DND-41 (cell line): ENCODE measurements around the gene OSBPL9.

ENCODE experiments used
- ATAC-seq: fragments of 200-7000 bp; cut with Tn5 transposase; 3 replicates; pipeline ENCODE4 v1.9.1; 2021; ENCODE audit warnings: low read depth; ENCODE audit not compliant: insufficient read depth
- DNase-seq: peaks from one replicate; pipeline ENCODE4 v3.0.0-alpha.2; 2020
- H2AFZ ChIP-seq: 2 replicates; pipeline ENCODE4 v1.6.0; 2012; ENCODE audit warnings: low read depth, low read length
- H3K27ac ChIP-seq: 2 replicates; pipeline ENCODE4 v1.5.1; 2012; ENCODE audit warnings: low read length, inconsistent platforms
- H3K27me3 ChIP-seq: fragments of 200-600 bp; sonication (generic); 2 replicates; pipeline ENCODE4 v1.6.0; 2012; ENCODE audit warnings: low read length, mild to moderate bottlenecking, inconsistent platforms; ENCODE audit not compliant: insufficient read depth, poor library complexity
- H3K36me3 ChIP-seq: 2 replicates; pipeline ENCODE4 v1.5.1; 2012; ENCODE audit warnings: low read length, inconsistent platforms; ENCODE audit not compliant: insufficient read depth
- H3K4me1 ChIP-seq: 2 replicates; pipeline ENCODE4 v1.5.1; 2012; ENCODE audit warnings: mild to moderate bottlenecking, low read length; ENCODE audit not compliant: insufficient read depth
- H3K4me2 ChIP-seq: 2 replicates; pipeline ENCODE4 v1.6.0; 2012; ENCODE audit warnings: mild to moderate bottlenecking, moderate library complexity, low read length, inconsistent platforms; ENCODE audit not compliant: insufficient read depth
- H3K4me3 ChIP-seq, 2 experiments: fragments of 200-600 bp in 1 of 2; shearing (Covaris generic) in 1 of 2; 2 replicates each; pipeline ENCODE4 v1.5.1; 2012 to 2016; ENCODE audit warnings: inconsistent platforms in 2 of 2, low read length in 2 of 2, mild to moderate bottlenecking in 2 of 2, low read depth in 1 of 2, moderate library complexity in 1 of 2
- H3K79me2 ChIP-seq: 2 replicates; pipeline ENCODE4 v1.6.0; 2012; ENCODE audit warnings: low read length, inconsistent platforms; ENCODE audit not compliant: insufficient read depth
- H3K9ac ChIP-seq: 2 replicates; pipeline ENCODE4 v1.6.0; 2012; ENCODE audit warnings: low read depth, mild to moderate bottlenecking, inconsistent platforms, low read length, moderate library complexity
- H3K9me3 ChIP-seq: 2 replicates; pipeline ENCODE4 v1.5.1; 2012; ENCODE audit warnings: low read length, moderate library complexity, mild to moderate bottlenecking, inconsistent platforms; ENCODE audit not compliant: insufficient read depth, severe bottlenecking
- H4K20me1 ChIP-seq: 2 replicates; pipeline ENCODE4 v1.6.0; 2012; ENCODE audit warnings: low read length; ENCODE audit not compliant: insufficient read depth
- EZH2 ChIP-seq: IDR thresholded peaks from 3 replicates; pipeline ENCODE4 v1.6.1; 2012; ENCODE audit warnings: borderline replicate concordance, low read depth, mild to moderate bottlenecking, moderate library complexity, low read length, inconsistent platforms; ENCODE audit not compliant: severe bottlenecking
- TF ChIP-seq, protein P1 (sequence below): IDR thresholded peaks from 2 replicates; pipeline ENCODE4 v1.5.1; 2012; ENCODE audit warnings: borderline replicate concordance, low read length, moderate library complexity, mild to moderate bottlenecking; ENCODE audit not compliant: poor library complexity, severe bottlenecking; ENCODE audit errors: extremely low read depth

The OSBPL9 gene

GRCh38 chr1:51679435-51679834 is 62.5 kb downstream of the OSBPL9 start:
- ATAC-seq (no peak), DNase-seq (no peak)
- TF ChIP-seq, protein P1, sequence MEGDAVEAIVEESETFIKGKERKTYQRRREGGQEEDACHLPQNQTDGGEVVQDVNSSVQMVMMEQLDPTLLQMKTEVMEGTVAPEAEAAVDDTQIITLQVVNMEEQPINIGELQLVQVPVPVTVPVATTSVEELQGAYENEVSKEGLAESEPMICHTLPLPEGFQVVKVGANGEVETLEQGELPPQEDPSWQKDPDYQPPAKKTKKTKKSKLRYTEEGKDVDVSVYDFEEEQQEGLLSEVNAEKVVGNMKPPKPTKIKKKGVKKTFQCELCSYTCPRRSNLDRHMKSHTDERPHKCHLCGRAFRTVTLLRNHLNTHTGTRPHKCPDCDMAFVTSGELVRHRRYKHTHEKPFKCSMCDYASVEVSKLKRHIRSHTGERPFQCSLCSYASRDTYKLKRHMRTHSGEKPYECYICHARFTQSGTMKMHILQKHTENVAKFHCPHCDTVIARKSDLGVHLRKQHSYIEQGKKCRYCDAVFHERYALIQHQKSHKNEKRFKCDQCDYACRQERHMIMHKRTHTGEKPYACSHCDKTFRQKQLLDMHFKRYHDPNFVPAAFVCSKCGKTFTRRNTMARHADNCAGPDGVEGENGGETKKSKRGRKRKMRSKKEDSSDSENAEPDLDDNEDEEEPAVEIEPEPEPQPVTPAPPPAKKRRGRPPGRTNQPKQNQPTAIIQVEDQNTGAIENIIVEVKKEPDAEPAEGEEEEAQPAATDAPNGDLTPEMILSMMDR: no peak
- no peak for TF ChIP-seq EZH2
- H3K36me3 ChIP-seq: 0 out of 2 replicates have a peak, but pooled peaks cover under 1% of the 10 kb centered on the region
- no peak overlapping the region for H3K4me3 ChIP-seq
- H3K27ac ChIP-seq: no peak overlapping the region
- no peaks in the 10 kb centered on the region for H3K79me2 ChIP-seq
- H2AFZ ChIP-seq: no peak overlapping the region
- no peaks in the 10 kb centered on the region for H4K20me1 ChIP-seq
- no peaks in the 10 kb centered on the region for H3K9me3 ChIP-seq
- no peak overlapping the region for H3K9ac ChIP-seq
- H3K27me3 ChIP-seq: no peaks in the 10 kb centered on the region
- no peak overlapping the region for H3K4me2 ChIP-seq
- no peaks in the 10 kb centered on the region for H3K4me1 ChIP-seq

DNA sequence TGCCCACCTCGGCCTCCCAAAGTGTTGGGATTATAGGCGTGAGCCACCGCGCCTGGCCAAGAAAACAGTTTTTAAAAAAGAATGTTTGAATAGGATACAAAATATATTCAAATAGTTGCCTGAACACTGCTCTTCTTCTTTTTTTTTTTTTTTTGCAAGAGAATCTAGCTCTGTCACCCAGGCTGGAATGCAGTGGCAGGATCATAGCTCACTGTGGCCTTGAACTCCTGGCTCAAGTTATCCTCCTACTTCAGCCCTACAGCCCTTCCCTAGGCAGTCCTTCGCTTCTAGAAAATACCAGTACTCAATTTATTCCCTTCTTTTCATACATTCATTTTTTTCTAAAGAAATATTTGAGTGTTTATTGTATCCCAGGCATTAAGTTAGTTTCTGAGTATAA is 67.9 kb downstream of the OSBPL9 start:
- DNase-seq: no peak
- H3K4me1 ChIP-seq: no peaks in the 10 kb centered on the region
- H3K4me3 ChIP-seq: no peak overlapping the region
- no peaks in the 10 kb centered on the region for H3K79me2 ChIP-seq
- no peak overlapping the region for H3K27ac ChIP-seq
- no peak for ATAC-seq
- peaks cover 4% of the 10 kb centered on the region; the same call in 1 of the 2 replicates for H4K20me1 ChIP-seq
- no peak overlapping the region for H3K9ac ChIP-seq
- H3K4me2 ChIP-seq: no peak overlapping the region
- H3K9me3 ChIP-seq: no peaks in the 10 kb centered on the region
- H2AFZ ChIP-seq: no peak overlapping the region
- no peak for TF ChIP-seq EZH2
- TF ChIP-seq, protein P1: no peak
- H3K27me3 ChIP-seq: no peaks in the 10 kb centered on the region
- H3K36me3 ChIP-seq: no peaks in the 10 kb centered on the region

DNA sequence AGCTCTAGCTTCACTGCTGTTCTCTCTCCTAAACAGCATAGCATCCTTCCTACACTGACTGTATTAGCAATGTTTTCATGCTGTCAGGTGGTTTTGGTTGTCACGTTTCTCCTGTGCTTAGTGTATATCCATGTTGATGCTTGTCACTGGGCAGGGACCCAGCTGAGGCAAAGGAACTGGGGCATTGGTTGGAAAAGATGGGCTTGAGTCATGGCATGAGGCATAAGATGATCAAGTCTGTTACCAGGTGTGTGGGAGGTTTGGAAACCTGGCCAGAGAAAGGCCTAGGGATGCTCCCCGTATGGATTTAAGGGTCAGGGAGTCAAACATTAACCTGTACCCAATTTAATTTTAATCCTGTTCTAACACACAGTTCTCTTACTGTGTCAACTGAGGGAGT is 69.6 kb downstream of the OSBPL9 start:
- no peak overlapping the region for H3K4me3 ChIP-seq
- no peaks in the 10 kb centered on the region for H3K9me3 ChIP-seq
- no peaks in the 10 kb centered on the region for H3K27me3 ChIP-seq
- H3K36me3 ChIP-seq: no peaks in the 10 kb centered on the region
- no peak overlapping the region for H3K4me2 ChIP-seq
- no peaks in the 10 kb centered on the region for H3K79me2 ChIP-seq
- H3K27ac ChIP-seq: no peak overlapping the region
- peaks cover 4% of the 10 kb centered on the region; the same call in 1 of the 2 replicates for H4K20me1 ChIP-seq
- H3K4me1 ChIP-seq: no peaks in the 10 kb centered on the region
- no peak for DNase-seq
- no peak overlapping the region for H3K9ac ChIP-seq
- no peak overlapping the region for H2AFZ ChIP-seq
- no peak for ATAC-seq
- TF ChIP-seq EZH2: no peak
- TF ChIP-seq, protein P1: no peak

GRCh38 chr1:51689075-51689440 is 72.2 kb downstream of the OSBPL9 start:
- TF ChIP-seq, protein P1: no peak
- TF ChIP-seq EZH2: no peak
- ATAC-seq (no peak), DNase-seq (no peak)
- no peak overlapping the region for H3K9ac ChIP-seq
- H3K36me3 ChIP-seq: no peaks in the 10 kb centered on the region
- H3K4me1 ChIP-seq: no peaks in the 10 kb centered on the region
- no peaks in the 10 kb centered on the region for H3K79me2 ChIP-seq
- no peaks in the 10 kb centered on the region for H3K9me3 ChIP-seq
- H2AFZ ChIP-seq: no peak overlapping the region
- H3K4me3 ChIP-seq: no peak overlapping the region
- no peaks in the 10 kb centered on the region for H3K27me3 ChIP-seq
- H3K4me2 ChIP-seq: no peak overlapping the region
- no peak overlapping the region for H3K27ac ChIP-seq
- peaks cover 4% of the 10 kb centered on the region; the same call in 1 of the 2 replicates for H4K20me1 ChIP-seq
